ENCODE data around the gene SLC39A9. TPM values are rescaled to one million over a fixed set of nuclear protein-coding genes. Genes with fewer than 3 reads are reported as not detected.

SLC39A9 gene
- total and polyA plus RNA-seq, 2 experiments from 2014 or later: 17.7 to 48.1 TPM

DNA sequence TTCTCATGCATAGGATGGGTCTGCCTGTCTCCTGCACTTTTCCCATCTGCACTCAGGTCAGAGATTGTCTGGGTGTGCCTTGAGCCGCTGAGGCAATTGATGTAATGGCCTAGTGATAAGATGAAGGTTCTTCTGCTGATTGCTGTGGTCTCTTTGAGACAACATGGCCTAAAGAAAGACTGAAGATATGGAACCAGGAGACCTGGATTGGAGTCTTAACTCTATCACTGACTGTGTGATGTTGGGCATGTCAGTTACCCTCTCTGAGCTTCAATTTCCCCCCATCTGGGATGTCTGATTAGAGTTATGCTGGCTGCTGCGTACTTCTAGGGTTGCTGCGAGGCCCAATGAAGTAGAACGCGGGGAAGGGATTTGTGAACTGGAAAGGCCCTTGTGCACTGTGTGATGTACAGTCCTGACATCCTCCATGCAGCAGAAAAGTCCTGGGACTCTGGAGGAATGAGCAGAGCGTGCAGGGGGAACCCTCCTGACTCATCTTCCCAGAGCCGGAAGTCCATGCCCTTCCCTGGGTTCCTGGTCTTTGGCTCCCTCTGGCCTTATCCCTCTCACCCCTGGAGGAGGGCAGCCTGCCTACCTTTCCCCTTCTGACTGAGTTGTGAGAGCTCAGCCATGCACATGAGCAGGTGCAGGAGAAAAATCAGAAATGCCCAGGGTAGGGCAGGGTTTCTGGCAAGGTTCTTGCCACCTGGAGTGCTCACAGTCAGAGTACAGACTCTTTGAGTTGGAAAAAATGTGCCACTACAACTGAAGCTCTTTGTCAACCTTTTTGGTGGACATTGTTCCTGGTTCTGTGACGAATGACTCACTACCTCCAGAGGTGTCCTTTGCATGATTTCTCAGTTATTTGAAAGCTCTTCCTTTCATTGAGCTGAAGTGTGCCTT, 107.1 kb downstream of the SLC39A9 start:
- no peak overlapping the region for H3K4me3 ChIP-seq
- H2AFZ ChIP-seq: no peak overlapping the region
- no peaks in the 10 kb centered on the region for H3K9me2 ChIP-seq (ENCODE audit: insufficient read depth)
- H3K36me3 Mint-ChIP-seq (ENCODE audit: low read depth): no peaks in the 10 kb centered on the region
- no peak overlapping the region for H3K4me2 ChIP-seq
- no peaks in the 10 kb centered on the region for H3K36me3 ChIP-seq (ENCODE audit: insufficient read depth)
- H3K27ac Mint-ChIP-seq: no peak overlapping the region
- H3K27me3 Mint-ChIP-seq (ENCODE audit: insufficient read depth, low read depth, poor library complexity): peaks cover 11% of the 10 kb centered on the region
- DNase-seq (ENCODE audit: low spot score) (no peak), ATAC-seq (no peak)
- no peak overlapping the region for H3K4me3 Mint-ChIP-seq
- no peaks in the 10 kb centered on the region for H3K79me2 ChIP-seq (replicated peaks; ENCODE audit: insufficient read depth)
- H4K20me1 ChIP-seq (replicated peaks; ENCODE audit: insufficient read depth): no peaks in the 10 kb centered on the region
- H3K27me3 ChIP-seq (ENCODE audit: insufficient read depth): 0 out of 2 replicates have a peak, but pooled peaks cover 4% of the 10 kb centered on the region
- no peak overlapping the region for H3K27ac ChIP-seq (ENCODE audit: low read depth)
- no peaks in the 10 kb centered on the region for H3F3A ChIP-seq (replicated peaks; ENCODE audit: low read depth)
- no peaks in the 10 kb centered on the region; the same call in 1 of the 2 replicates for H3K4me1 ChIP-seq (ENCODE audit: insufficient read depth)
- no peaks in the 10 kb centered on the region for H3K9me3 Mint-ChIP-seq
- TF ChIP-seq ZNF462 (CRISPR knock-in tag; IDR thresholded peaks at IDR 0.05): no peak
- TF ChIP-seq STAT1 (IDR thresholded peaks at IDR 0.05; ENCODE audit: unreplicated experiment): no peak
- no peak for TF ChIP-seq ZNF331 (CRISPR knock-in tag; IDR thresholded peaks at IDR 0.05; ENCODE audit: low read depth)
- no peak for TF ChIP-seq POLR2AphosphoS5 (IDR thresholded peaks at IDR 0.05; ENCODE audit: low read depth)
- no peak for TF ChIP-seq EZH2phosphoT487 (IDR thresholded peaks at IDR 0.05; ENCODE audit: unreplicated experiment)
- TF ChIP-seq, protein P1, sequence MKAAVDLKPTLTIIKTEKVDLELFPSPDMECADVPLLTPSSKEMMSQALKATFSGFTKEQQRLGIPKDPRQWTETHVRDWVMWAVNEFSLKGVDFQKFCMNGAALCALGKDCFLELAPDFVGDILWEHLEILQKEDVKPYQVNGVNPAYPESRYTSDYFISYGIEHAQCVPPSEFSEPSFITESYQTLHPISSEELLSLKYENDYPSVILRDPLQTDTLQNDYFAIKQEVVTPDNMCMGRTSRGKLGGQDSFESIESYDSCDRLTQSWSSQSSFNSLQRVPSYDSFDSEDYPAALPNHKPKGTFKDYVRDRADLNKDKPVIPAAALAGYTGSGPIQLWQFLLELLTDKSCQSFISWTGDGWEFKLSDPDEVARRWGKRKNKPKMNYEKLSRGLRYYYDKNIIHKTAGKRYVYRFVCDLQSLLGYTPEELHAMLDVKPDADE (IDR thresholded peaks at IDR 0.05): no peak
- no peak for TF ChIP-seq NANOG (IDR thresholded peaks at IDR 0.05; ENCODE audit: borderline replicate concordance)
- TF ChIP-seq JUNB (IDR thresholded peaks at IDR 0.05; ENCODE audit: unreplicated experiment): no peak
- TF ChIP-seq, protein P2, sequence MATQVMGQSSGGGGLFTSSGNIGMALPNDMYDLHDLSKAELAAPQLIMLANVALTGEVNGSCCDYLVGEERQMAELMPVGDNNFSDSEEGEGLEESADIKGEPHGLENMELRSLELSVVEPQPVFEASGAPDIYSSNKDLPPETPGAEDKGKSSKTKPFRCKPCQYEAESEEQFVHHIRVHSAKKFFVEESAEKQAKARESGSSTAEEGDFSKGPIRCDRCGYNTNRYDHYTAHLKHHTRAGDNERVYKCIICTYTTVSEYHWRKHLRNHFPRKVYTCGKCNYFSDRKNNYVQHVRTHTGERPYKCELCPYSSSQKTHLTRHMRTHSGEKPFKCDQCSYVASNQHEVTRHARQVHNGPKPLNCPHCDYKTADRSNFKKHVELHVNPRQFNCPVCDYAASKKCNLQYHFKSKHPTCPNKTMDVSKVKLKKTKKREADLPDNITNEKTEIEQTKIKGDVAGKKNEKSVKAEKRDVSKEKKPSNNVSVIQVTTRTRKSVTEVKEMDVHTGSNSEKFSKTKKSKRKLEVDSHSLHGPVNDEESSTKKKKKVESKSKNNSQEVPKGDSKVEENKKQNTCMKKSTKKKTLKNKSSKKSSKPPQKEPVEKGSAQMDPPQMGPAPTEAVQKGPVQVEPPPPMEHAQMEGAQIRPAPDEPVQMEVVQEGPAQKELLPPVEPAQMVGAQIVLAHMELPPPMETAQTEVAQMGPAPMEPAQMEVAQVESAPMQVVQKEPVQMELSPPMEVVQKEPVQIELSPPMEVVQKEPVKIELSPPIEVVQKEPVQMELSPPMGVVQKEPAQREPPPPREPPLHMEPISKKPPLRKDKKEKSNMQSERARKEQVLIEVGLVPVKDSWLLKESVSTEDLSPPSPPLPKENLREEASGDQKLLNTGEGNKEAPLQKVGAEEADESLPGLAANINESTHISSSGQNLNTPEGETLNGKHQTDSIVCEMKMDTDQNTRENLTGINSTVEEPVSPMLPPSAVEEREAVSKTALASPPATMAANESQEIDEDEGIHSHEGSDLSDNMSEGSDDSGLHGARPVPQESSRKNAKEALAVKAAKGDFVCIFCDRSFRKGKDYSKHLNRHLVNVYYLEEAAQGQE (IDR thresholded peaks at IDR 0.05; ENCODE audit: unreplicated experiment): no peak
- peaks cover 14% of the 10 kb centered on the region; the same call in 2 of the 3 replicates for H3K4me1 Mint-ChIP-seq

All from GM23338 (cell line).